KMS-11 (cell line): Measurements from ENCODE around the gene FHIP1A.

Experiments
- H2AFZ ChIP-seq: fragments of 200-600 bp; sonication (generic); 2 replicates; pipeline ENCODE4 v1.6.1; 2016; ENCODE audit warnings: antibody characterized with exemption, mixed run types, low read depth
- H3K27ac ChIP-seq: fragments of 200-600 bp; sonication (generic); 2 replicates; pipeline ENCODE4 v1.6.1; 2016; ENCODE audit warnings: mild to moderate bottlenecking, mixed run types
- H3K27me3 ChIP-seq: fragments of 200-600 bp; sonication (generic); 2 replicates; pipeline ENCODE4 v1.6.1; 2017; ENCODE audit warnings: mild to moderate bottlenecking, low read depth, mixed run types, moderate library complexity; ENCODE audit not compliant: insufficient read depth
- H3K36me3 ChIP-seq: fragments of 200-600 bp; sonication (generic); 2 replicates; pipeline ENCODE4 v1.6.1; 2017; ENCODE audit warnings: mild to moderate bottlenecking, mixed run types; ENCODE audit not compliant: insufficient read depth
- H3K4me1 ChIP-seq: fragments of 200-600 bp; sonication (generic); 2 replicates; pipeline ENCODE4 v1.6.1; 2016; ENCODE audit warnings: mild to moderate bottlenecking, low read depth, mixed run types; ENCODE audit not compliant: poor library complexity, severe bottlenecking
- H3K4me2 ChIP-seq: fragments of 200-600 bp; sonication (generic); 2 replicates; pipeline ENCODE4 v1.7.0; 2016; ENCODE audit warnings: mild to moderate bottlenecking, mixed run types
- H3K4me3 ChIP-seq: fragments of 200-600 bp; sonication (generic); IDR thresholded peaks from 2 replicates; pipeline ENCODE4 v1.6.1; 2017; ENCODE audit warnings: low read depth, low read length, mixed read lengths; ENCODE audit not compliant: insufficient read depth
- H3K79me2 ChIP-seq: fragments of 200-600 bp; sonication (generic); 2 replicates; pipeline ENCODE4 v1.6.1; 2016; ENCODE audit warnings: low read depth, mixed run types; ENCODE audit not compliant: insufficient read depth
- H3K9ac ChIP-seq: fragments of 200-600 bp; sonication (generic); 2 replicates; pipeline ENCODE4 v1.6.1; 2016; ENCODE audit warnings: mild to moderate bottlenecking, mixed run types
- H4K20me1 ChIP-seq: fragments of 200-600 bp; sonication (generic); 2 replicates; pipeline ENCODE4 v1.6.1; 2016; ENCODE audit warnings: mild to moderate bottlenecking, mixed run types; ENCODE audit not compliant: insufficient read depth
- TF ChIP-seq, protein P1 (sequence below): fragments of 200-600 bp; sonication (generic); conservative IDR thresholded peaks from 2 replicates; pipeline ENCODE4 v1.6.1; 2017; ENCODE audit warnings: low read depth, mild to moderate bottlenecking, antibody characterized with exemption, low read length, moderate library complexity, mixed read lengths

The FHIP1A gene

DNA sequence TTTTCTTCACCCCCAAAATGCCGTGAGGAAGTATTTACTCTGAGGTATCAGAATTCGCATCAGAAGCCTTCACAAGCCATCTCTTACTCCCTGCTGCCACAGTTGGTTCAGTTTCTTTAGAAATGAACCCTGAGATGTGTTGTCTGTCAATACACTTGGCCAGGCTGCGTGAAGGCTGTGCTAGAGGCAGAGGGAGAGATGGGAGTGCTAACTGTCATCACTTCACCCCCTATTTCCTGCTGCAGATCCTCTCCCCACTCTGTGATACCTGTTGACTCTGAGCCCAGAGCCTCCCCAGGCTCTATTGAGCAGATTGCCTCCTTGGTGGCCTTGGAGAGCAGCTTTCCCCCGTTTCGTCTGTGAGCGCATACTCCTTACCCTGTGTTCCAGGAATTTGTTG, 34.8 kb downstream of the FHIP1A start:
- Histone ChIP-seq H3K36me3 (no peaks in the 10 kb centered on the region), H3K4me2 (no peak overlapping the region), H3K27ac (no peak overlapping the region), H3K79me2 (no peaks in the 10 kb centered on the region), H3K4me1 (no peaks in the 10 kb centered on the region), H4K20me1 (no peaks in the 10 kb centered on the region), H3K9ac (no peak overlapping the region), H3K4me3 (no peak overlapping the region), H2AFZ (no peak overlapping the region), H3K27me3 (no peaks in the 10 kb centered on the region)
- TF ChIP-seq, protein P1, sequence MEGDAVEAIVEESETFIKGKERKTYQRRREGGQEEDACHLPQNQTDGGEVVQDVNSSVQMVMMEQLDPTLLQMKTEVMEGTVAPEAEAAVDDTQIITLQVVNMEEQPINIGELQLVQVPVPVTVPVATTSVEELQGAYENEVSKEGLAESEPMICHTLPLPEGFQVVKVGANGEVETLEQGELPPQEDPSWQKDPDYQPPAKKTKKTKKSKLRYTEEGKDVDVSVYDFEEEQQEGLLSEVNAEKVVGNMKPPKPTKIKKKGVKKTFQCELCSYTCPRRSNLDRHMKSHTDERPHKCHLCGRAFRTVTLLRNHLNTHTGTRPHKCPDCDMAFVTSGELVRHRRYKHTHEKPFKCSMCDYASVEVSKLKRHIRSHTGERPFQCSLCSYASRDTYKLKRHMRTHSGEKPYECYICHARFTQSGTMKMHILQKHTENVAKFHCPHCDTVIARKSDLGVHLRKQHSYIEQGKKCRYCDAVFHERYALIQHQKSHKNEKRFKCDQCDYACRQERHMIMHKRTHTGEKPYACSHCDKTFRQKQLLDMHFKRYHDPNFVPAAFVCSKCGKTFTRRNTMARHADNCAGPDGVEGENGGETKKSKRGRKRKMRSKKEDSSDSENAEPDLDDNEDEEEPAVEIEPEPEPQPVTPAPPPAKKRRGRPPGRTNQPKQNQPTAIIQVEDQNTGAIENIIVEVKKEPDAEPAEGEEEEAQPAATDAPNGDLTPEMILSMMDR, result no peak

DNA sequence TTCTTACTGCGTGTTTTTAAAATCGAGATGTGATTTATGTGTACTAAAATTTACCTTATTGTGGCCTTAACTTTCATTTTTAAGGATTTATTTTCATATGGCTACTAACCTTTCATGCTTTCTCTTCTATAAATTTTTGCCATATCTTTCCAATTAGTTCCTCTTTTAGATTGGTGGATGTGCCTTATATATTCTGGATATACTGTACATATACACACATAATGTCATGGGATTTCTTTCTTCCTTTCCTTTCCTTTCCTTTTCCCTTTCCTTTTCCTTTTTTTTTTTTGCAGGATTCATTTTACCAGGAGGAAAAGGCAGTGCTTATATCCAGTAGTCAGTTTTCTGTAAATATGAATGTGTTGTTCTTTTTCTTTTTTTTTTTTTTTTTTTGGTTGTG, 37.2 kb downstream of the FHIP1A start:
- no peak overlapping the region for H2AFZ ChIP-seq
- H3K4me1 ChIP-seq, result no peaks in the 10 kb centered on the region
- H3K4me3 ChIP-seq, result no peak overlapping the region
- H3K79me2 ChIP-seq, result no peaks in the 10 kb centered on the region
- no peaks in the 10 kb centered on the region for H4K20me1 ChIP-seq
- H3K27ac ChIP-seq, result no peak overlapping the region
- no peaks in the 10 kb centered on the region for H3K36me3 ChIP-seq
- H3K4me2 ChIP-seq, result no peak overlapping the region
- H3K9ac ChIP-seq, result no peak overlapping the region
- H3K27me3 ChIP-seq, result no peaks in the 10 kb centered on the region
- TF ChIP-seq, protein P1, result no peak

DNA sequence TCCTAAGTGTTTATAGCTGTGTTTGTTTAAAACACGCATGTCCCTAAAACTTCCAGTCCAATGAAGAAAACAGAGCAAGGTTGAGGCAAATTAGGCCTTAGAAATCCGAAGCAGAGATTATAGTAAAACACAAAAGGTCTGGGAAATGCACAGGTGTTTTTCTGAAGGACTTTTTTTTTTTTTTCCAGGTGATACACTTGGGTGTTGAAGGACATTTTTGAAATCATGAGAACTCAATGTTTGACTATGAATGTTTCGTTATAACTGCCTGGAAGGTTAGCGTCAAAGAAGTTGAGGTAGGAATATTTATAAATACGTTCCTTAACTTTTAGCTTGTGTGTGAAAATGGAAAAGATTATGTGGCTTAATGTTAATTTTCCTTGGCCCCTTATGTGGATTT, 45.5 kb downstream of the FHIP1A start:
- no peak overlapping the region for H3K27ac ChIP-seq
- H3K4me1 ChIP-seq, result no peaks in the 10 kb centered on the region
- no peak overlapping the region for H3K9ac ChIP-seq
- H3K4me3 ChIP-seq, result no peak overlapping the region
- TF ChIP-seq, protein P1, result no peak
- H3K27me3 ChIP-seq, result no peaks in the 10 kb centered on the region
- H3K36me3 ChIP-seq, result no peaks in the 10 kb centered on the region
- H3K79me2 ChIP-seq, result no peaks in the 10 kb centered on the region
- H4K20me1 ChIP-seq, result no peaks in the 10 kb centered on the region
- H3K4me2 ChIP-seq, result no peak overlapping the region
- H2AFZ ChIP-seq, result no peak overlapping the region

DNA sequence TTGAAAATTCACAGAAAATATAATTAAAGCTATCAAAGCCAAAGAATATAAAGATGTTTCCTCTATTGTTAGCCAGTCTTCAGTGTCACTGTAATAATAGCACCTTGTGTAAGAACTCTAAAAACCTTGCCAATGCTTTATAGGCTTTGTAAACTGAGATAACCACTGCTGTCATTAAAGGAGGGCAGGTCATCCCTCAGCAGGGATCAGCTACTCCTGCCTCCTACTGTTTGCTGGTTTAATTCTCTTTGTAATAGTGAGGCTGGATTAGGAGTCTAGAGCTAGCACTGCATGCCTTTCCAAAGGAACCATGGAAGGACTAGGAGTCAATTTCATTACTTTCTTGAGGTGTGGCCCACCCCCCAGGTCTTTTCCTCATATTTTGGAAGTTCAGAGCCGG, 46.2 kb downstream of the FHIP1A start:
- no peaks in the 10 kb centered on the region for H3K36me3 ChIP-seq
- no peak overlapping the region for H3K4me2 ChIP-seq
- H3K79me2 ChIP-seq, result no peaks in the 10 kb centered on the region
- H4K20me1 ChIP-seq, result no peaks in the 10 kb centered on the region
- H3K27me3 ChIP-seq, result no peaks in the 10 kb centered on the region
- TF ChIP-seq, protein P1, result no peak
- H2AFZ ChIP-seq, result no peak overlapping the region
- H3K4me1 ChIP-seq, result no peaks in the 10 kb centered on the region
- H3K27ac ChIP-seq, result no peak overlapping the region
- H3K9ac ChIP-seq, result no peak overlapping the region
- no peak overlapping the region for H3K4me3 ChIP-seq

DNA sequence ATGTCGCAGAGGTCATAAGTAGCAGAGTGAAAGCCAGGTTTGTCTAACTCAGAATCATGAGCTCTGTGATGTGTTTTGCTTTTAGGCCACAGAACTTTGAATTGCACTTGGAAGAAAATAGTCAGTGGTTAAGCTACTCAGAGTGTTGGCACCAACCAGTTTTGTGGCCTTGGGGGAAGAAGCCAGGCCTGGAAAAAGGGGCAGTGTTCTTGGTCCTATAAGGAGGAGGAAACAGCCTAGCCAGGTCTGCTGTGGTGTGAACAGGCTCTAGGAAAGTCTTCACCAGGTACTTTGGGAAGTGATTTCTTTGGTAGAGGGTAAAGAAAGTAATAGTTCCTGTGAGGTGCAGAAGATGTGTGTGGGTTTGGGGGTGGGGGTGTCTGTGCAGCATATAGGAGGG, 49.2 kb downstream of the FHIP1A start:
- Histone ChIP-seq H3K9ac (no peak overlapping the region), H3K4me2 (no peak overlapping the region), H3K27me3 (no peaks in the 10 kb centered on the region), H3K4me1 (no peaks in the 10 kb centered on the region), H3K27ac (no peak overlapping the region), H3K36me3 (no peaks in the 10 kb centered on the region), H3K4me3 (no peak overlapping the region), H3K79me2 (no peaks in the 10 kb centered on the region), H4K20me1 (no peaks in the 10 kb centered on the region), H2AFZ (no peak overlapping the region)
- TF ChIP-seq, protein P1, result no peak
